Ishikawa (cell line): ENCODE results near the gene ERBB3.

Source experiments
- CEBPB ChIP-seq: IDR thresholded peaks from 2 replicates; pipeline ENCODE4 v1.6.1; 2012
- CREB1 ChIP-seq: IDR thresholded peaks from 2 replicates; pipeline ENCODE4 v1.6.1; 2012; ENCODE audit warnings: low read depth
- EGR1 ChIP-seq: IDR thresholded peaks from 2 replicates; pipeline ENCODE4 v1.6.1; 2012
- EP300 ChIP-seq: IDR thresholded peaks from 2 replicates; pipeline ENCODE4 v1.6.1; 2012; ENCODE audit warnings: borderline replicate concordance
- FOXM1 ChIP-seq: IDR thresholded peaks from 2 replicates; pipeline ENCODE4 v1.6.1; 2012; ENCODE audit warnings: low read depth, borderline replicate concordance
- NFIC ChIP-seq: IDR thresholded peaks from 2 replicates; pipeline ENCODE4 v1.6.1; 2012
- RAD21 ChIP-seq: IDR thresholded peaks from 2 replicates; pipeline ENCODE4 v1.6.1; 2012; ENCODE audit warnings: low read depth
- TAF1 ChIP-seq: IDR thresholded peaks from 2 replicates; pipeline ENCODE4 v1.6.1; 2012; ENCODE audit warnings: low read depth, mild to moderate bottlenecking
- TCF12 ChIP-seq: IDR thresholded peaks from 2 replicates; pipeline ENCODE4 v1.6.1; 2012; ENCODE audit warnings: low read depth
- TEAD4 ChIP-seq: IDR thresholded peaks from 2 replicates; pipeline ENCODE4 v1.6.1; 2012
- YY1 ChIP-seq: IDR thresholded peaks from 2 replicates; pipeline ENCODE4 v1.6.1; 2012; ENCODE audit warnings: low read depth
- ZBTB7A ChIP-seq: IDR thresholded peaks from 2 replicates; pipeline ENCODE4 v1.6.1; 2012; ENCODE audit warnings: low read depth
- TF ChIP-seq, protein P1 (sequence below): IDR thresholded peaks from 2 replicates; pipeline ENCODE4 v1.6.1; 2012
- TF ChIP-seq, protein P2 (sequence below): IDR thresholded peaks from 2 replicates; pipeline ENCODE4 v1.6.1; 2012; ENCODE audit warnings: low read depth, mild to moderate bottlenecking

GRCh38 chr12:56040963-56041551, 38.9 kb upstream of the ERBB3 start:
- TF ChIP-seq RAD21 (no peak), FOXM1 (no peak), TCF12 (no peak), EP300 (no peak), ZBTB7A (no peak), TAF1 (no peak), NFIC (no peak), YY1 (no peak), TEAD4 (no peak), EGR1 (no peak), CEBPB (no peak), CREB1 (no peak)
- TF ChIP-seq, protein P1, sequence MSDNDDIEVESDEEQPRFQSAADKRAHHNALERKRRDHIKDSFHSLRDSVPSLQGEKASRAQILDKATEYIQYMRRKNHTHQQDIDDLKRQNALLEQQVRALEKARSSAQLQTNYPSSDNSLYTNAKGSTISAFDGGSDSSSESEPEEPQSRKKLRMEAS, result no peak
- TF ChIP-seq, protein P2, sequence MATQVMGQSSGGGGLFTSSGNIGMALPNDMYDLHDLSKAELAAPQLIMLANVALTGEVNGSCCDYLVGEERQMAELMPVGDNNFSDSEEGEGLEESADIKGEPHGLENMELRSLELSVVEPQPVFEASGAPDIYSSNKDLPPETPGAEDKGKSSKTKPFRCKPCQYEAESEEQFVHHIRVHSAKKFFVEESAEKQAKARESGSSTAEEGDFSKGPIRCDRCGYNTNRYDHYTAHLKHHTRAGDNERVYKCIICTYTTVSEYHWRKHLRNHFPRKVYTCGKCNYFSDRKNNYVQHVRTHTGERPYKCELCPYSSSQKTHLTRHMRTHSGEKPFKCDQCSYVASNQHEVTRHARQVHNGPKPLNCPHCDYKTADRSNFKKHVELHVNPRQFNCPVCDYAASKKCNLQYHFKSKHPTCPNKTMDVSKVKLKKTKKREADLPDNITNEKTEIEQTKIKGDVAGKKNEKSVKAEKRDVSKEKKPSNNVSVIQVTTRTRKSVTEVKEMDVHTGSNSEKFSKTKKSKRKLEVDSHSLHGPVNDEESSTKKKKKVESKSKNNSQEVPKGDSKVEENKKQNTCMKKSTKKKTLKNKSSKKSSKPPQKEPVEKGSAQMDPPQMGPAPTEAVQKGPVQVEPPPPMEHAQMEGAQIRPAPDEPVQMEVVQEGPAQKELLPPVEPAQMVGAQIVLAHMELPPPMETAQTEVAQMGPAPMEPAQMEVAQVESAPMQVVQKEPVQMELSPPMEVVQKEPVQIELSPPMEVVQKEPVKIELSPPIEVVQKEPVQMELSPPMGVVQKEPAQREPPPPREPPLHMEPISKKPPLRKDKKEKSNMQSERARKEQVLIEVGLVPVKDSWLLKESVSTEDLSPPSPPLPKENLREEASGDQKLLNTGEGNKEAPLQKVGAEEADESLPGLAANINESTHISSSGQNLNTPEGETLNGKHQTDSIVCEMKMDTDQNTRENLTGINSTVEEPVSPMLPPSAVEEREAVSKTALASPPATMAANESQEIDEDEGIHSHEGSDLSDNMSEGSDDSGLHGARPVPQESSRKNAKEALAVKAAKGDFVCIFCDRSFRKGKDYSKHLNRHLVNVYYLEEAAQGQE, result no peak
